Myocyte (in vitro differentiated cells): ENCODE data around the gene RAD51. TPM values are rescaled to one million over a fixed set of nuclear protein-coding genes. Genes with fewer than 3 reads are reported as not detected.
A peak's percentile ranks its signal among the peaks of the same experiment; 100 is the strongest.

ENCODE experiments used
- DNase-seq: peaks from one replicate; pipeline ENCODE4 v3.0.0-alpha.2; 2012; ENCODE audit warnings: low read depth
- total RNA-seq: library from RNA; depleted of rRNA; stranded (reverse); fragments of >200 nt; gene quantifications from 2 replicates; pipeline ENCODE4 v1.2.3, GENCODE V29; 2014

Gene RAD51
- total RNA-seq, 1 donor from 2014 or later, result 0.94 TPM

GRCh38 chr15:40721701-40722100, 26.7 kb downstream of the RAD51 start:
- DNase-seq, result no peak

GRCh38 chr15:40722354-40722753, 27.4 kb downstream of the RAD51 start:
- no peak for DNase-seq

DNA sequence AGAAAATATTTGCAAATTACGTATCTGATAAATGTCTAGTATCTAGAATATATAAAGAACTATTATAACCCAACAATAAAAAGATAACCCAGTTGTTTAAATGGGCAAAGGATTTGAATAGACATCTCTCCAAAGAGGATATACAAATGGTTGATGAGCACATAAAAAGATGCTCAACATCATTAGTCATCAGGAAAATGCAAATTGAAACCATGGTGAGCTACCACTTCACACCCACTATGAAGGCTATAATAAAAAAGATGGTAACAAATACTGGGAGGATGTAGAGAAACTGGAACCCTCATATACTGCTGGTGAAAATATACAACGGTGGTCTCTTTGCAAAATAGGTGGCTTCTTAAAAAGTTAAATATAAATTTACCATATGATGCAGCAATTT, 28.0 kb downstream of the RAD51 start:
- DNase-seq, result peak; percentile 18

GRCh38 chr15:40723919-40724318, 28.9 kb downstream of the RAD51 start:
- no peak for DNase-seq

- DNase-seq, result no peak
Observed at GRCh38 chr15:40731034-40731433, 36.1 kb downstream of the RAD51 start.

- no peak for DNase-seq
Observed at GRCh38 chr15:40736575-40736974, 41.6 kb downstream of the RAD51 start.

- no peak for DNase-seq
Observed at GRCh38 chr15:40737048-40737447, 42.1 kb downstream of the RAD51 start.

- no peak for DNase-seq
Observed at GRCh38 chr15:40739047-40739446, 44.1 kb downstream of the RAD51 start.

- no peak for DNase-seq
Observed at GRCh38 chr15:40739854-40740253, 44.9 kb downstream of the RAD51 start.

GRCh38 chr15:40743485-40743901, 48.5 kb downstream of the RAD51 start:
- no peak for DNase-seq

DNA sequence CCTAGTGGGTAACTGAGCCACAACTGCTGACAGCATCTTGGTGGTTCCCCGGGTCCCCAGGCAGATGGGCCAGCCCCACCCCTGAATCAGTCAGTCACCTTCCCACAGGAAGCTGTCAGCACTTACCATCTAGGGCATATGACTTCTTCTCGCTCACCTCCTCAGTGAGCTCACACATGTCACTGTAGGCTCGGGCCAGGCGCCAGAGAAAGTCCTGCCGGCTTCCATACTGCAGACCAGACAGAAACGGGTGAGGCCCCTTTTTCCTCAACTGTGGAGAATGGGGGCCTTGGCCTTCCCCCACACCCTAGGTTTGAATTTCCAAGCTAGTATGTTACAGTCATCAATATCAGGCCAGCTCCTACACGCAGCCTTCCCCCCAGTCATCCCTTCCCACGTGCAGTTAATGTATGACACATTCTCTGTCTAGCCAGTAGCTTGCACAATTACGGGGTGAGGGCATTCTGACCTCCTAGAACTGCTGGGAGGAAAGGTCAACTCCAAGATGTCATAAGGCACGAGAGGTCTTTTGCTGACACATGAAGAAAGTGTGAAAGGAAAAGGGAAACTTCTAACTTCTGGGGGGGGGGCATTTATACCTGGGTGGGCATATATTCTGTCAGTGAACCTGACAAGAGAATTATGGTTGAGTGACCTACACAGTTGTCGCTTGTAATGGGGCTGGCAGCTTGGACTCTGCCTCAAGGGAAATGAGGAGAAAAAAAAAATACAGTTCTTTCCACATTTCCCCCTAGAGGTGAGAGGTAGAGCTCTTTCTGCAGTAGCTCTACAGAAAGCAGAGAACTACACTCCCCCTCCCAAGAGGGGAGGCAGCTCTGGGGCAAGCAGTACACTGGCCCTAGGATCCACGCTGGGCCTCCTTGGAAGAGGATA, 49.2 kb downstream of the RAD51 start:
- peak; percentile 38 for DNase-seq

DNA sequence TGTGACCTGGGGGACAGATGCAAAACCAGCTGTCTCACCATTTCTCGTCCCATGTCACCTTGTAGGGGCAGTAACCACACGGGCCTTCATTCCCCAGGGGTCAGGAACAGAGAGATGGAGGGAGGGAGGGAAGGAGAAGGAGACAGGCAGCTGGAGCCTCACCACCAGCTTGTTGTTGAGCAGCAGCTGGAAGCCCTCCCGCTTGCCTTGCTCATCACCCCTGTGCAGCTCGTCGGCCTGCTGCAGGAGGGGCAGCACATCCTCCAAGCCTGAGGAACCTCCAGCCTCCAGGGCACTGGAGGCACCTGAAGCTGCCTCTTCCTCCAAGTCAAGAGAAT, 49.8 kb downstream of the RAD51 start:
- peak; percentile 43 for DNase-seq

GRCh38 chr15:40746916-40747418, 52.0 kb downstream of the RAD51 start:
- DNase-seq, result no peak

DNA sequence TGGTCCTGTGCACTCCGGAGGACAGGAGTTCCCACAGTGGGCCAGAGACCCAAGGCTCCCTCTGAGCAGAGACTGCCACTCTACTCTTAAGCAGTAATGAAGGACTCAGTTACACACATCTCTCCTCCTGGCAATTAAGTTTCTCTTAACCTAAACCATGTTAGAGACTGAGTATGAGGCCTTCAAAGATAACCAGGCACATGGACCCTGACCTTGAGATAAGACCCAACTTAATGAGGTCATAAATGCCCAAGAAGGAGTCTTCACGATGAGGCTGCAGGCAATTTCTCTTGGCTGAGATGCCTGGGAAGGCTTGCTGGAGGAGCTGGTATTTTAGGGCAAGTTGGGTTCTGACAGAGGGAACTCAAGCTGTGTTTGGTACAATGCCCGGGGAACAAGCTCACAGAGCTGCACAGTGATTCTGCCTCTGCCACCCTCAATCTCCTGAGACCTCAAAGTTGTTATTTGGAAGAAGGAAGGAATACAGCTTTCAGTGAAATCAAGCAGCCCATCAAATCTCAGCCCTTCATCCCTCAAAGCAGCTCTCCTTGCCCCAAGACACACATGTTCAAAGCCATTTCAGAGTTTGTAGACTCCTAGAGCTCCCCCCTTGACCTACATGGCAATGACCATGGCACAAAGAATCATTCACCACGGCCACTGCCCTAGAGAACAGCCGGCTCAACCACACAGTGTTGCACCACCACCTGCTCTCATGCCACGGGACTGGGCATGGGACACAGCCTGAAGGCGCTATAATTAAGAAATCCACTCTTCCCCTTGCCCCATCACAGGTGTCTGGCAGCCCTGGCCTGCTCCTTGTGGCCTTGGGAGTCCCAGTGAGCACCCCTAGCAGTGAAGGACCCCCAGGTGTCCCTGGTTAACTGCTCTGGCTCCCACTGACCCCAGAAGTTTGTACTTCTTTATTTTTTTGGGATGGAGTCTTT, 53.0 kb downstream of the RAD51 start:
- DNase-seq, result peak; percentile 74

- DNase-seq, result no peak
Observed at GRCh38 chr15:40749151-40749630, 54.2 kb downstream of the RAD51 start.

GRCh38 chr15:40750885-40751284, 55.9 kb downstream of the RAD51 start:
- DNase-seq, result no peak

- DNase-seq, result no peak
Observed at GRCh38 chr15:40751745-40752144, 56.8 kb downstream of the RAD51 start.

- no peak for DNase-seq
Observed at GRCh38 chr15:40754574-40754882, 59.6 kb downstream of the RAD51 start.

DNA sequence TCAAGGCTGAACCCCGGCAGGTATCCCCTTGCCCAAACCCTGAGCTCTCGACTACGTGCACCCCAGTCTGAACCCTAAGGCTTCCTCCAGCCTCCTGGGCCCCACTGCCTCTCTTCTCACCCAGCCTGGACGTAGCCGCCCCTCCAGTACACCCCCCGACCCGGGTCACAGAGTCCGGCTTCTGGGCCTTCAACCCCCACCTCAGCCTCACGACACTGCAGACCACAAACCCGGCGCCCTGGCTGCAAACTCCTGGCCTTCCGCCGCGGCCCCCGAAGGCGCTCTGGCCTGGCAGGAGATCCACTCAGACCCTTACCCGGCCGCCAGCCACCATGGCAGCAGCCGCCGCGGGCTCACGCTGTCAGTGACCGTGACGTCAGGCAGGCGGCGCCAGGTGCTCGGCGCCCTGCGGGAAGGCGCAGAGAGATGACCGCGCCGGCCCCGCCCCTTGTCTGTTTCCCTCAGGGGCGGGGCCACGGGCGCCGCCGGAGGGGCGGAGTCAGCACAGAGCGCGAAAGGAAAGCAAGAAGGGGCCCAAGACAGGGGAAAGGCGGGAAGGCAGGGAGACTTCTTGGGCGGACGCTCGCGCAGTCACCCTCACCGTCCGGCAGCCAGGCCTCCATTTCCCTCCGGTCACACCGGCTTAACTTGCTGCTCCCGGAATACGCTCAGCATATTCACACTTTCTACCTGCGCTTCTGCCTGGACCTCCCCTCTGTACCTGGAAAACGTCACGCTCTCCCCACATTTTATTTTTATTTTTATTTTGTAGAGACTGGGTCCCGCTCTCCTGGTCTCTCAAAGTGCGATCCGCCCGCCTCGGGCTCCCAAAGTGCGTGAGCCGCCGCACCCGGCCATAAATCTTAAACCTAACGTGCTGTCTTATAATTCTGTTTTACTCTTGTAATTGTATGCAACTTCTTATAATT, 60.2 kb downstream of the RAD51 start, which contains the start of gene RMDN3:
TSS of gene RMDN3 (minus strand) at position 372 of the 929 bp plus-strand sequence. CDS start 471 bp downstream, outside the sequence.
- peak; percentile 92 for DNase-seq

DNA sequence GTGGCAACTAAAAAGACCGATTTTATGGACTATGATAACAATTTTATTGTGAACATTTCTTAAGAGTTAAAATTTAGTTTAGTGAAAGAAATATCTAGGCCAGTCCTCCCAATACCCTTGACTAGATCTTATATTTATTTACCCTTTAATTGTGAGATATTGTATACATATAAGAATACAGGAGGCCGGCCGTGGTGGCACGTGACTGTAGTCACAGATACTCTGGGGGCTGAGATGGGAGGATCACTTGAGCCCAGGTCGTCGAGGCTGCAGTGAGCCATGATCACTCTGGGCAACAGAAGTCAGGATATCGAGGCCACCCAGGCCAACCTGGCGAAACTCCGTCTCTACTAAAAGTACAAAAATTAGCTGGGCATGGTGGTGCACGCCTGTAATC, 60.8 kb downstream of the RAD51 start:
- DNase-seq, result no peak

- DNase-seq, result no peak
Observed at GRCh38 chr15:40756938-40757337, 62.0 kb downstream of the RAD51 start.
